HCEC 1CT (cell line): ENCODE results near the gene LRRC55.

Experiments
- DNase-seq: peaks from one replicate; pipeline ENCODE4 v3.0.0-alpha.2; 2017

LRRC55 gene

GRCh38 chr11:57203882-57204480 is 22.2 kb downstream of the LRRC55 start:
- no peak for DNase-seq

DNA sequence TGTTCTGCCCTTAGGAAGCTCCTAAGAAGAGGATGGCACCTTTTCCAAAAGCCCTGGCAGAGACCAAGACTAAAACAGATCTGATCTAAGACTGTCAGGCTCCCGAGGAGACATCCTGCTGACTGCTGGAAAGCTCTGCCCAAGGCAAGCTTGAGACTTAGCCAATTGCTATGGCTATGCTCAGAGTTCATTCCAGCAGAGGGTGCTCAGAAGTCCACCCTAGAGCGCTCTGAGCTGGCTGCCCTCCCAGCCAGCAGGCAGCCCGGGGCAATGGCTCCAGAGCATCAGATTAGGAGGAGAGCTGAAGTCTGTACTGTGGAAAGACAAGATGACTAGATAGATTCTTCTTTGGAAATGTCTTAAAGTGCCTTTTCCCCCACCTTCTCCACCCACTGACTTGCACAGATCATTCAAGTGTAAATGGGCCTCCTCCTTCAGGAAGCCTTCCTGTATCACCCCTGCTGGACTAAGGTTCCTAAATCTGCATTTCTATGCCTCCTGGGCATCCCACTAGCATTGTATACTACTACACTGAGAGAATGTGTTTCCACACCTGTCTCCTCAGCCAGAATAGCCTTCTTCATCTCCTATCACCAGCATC is 23.4 kb downstream of the LRRC55 start:
- peak; percentile 67 for DNase-seq

DNA sequence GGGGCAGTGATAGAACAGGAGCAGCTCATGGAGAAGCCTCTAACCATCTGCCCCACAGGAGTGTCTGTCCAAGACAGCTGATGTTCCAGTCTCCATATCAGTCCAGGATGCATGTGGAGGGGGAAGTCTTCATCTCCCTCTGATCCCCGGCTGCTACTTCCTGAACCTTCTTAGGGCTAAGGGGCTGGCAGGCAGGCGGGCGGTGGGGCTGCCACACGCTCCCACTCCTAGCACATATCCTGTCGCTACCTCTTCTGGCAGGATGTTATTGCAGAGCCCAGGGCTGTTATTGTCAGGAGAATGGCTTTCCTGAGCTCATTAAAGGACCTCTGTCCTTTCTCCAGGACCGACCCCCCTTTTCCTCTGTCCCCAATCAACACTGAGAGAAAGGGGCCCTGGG is 25.4 kb downstream of the LRRC55 start:
- DNase-seq, result no peak

GRCh38 chr11:57210781-57211180 is 29.0 kb downstream of the LRRC55 start:
- no peak for DNase-seq

GRCh38 chr11:57213342-57214097 is 31.8 kb downstream of the LRRC55 start:
- peak; percentile 10 for DNase-seq

GRCh38 chr11:57214098-57214417 is 32.3 kb downstream of the LRRC55 start:
- peak; percentile 35 for DNase-seq

- DNase-seq, result peak; percentile 85
Measured at GRCh38 chr11:57214494-57214893, 32.7 kb downstream of the LRRC55 start.

- DNase-seq, result peak; percentile 29
Measured at GRCh38 chr11:57216463-57216862, 34.7 kb downstream of the LRRC55 start.

DNA sequence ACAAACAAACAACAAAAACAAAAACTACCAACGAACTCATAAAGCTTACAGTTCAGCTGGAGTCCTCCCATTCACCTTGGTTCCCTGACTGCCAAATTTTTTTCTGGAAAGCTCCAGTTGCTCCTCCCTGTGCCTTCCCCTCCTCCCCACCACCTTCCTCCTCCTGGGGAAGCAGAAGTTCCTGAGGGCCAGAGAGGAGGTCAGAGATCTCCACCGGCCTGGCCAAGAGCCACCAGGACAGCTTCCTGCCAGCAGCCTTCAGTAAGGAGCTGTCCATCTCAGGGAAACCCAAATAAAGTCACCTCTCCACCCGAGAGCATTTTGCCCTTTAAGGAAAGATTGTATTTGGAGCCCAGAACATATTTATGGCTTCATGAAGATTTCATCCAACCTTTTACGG is 35.3 kb downstream of the LRRC55 start:
- no peak for DNase-seq

GRCh38 chr11:57219021-57219627 is 37.4 kb downstream of the LRRC55 start:
- peak; percentile 27 for DNase-seq

GRCh38 chr11:57222239-57222638 is 40.5 kb downstream of the LRRC55 start:
- no peak for DNase-seq

DNA sequence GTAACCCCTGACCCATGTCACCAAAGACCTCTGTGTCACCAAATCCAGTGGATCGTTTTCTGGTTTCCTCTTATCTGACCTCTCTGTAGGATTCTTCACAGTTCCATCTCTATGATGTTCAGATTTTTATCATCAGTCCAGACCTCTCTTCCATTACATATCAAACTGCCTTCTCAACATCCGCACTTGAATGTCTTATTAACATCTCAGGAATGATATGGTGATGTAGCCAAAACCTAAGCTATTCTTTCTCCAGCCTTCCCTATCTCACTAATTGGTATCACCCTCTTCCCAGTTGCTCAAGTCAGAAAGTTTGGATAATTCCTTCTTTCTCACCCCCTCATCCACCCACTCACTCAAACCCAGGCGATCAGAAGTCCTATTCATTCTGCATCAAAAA is 41.8 kb downstream of the LRRC55 start:
- DNase-seq, result peak; percentile 40

GRCh38 chr11:57224128-57224527 is 42.4 kb downstream of the LRRC55 start:
- no peak for DNase-seq

DNA sequence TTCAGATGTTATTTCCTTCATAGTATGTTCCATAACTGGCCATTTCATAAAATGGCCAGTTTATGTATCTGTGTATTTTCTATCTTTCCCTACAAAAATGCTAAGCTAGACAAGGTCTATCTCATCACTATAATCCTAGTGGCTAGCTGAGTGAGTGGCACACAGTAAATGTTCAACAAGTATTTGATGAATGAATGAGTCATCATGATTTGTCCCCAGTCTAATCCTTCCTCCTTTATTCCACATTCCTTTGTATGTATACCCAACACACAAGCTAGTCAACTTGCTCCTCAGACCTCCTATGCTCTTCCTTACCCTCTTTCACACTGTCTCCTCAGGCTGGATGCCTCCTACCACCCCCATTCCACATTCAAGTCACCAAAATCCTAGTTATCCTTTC is 42.8 kb downstream of the LRRC55 start:
- peak; percentile 91 for DNase-seq

GRCh38 chr11:57228600-57228999 is 46.8 kb downstream of the LRRC55 start:
- DNase-seq, result no peak

DNA sequence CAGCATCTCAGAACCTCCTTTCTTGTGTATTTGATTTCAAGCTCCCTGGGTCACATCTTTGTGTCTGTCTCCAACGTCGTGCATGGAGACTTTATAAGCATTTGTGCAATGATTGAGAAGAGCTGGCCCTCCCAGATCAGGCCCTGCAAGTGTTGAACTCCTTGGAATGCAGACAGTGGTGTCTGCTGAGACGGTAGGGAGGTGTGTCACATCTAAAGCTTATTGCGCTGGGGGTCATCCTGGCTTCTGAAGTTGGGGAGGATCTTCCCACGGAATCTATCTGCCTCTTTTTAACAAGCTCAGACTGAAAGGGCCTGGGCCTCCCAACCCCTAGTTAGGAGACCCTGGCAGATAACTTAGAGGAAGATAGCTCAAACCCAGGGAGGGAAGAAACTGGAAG is 48.6 kb downstream of the LRRC55 start:
- DNase-seq, result no peak

DNA sequence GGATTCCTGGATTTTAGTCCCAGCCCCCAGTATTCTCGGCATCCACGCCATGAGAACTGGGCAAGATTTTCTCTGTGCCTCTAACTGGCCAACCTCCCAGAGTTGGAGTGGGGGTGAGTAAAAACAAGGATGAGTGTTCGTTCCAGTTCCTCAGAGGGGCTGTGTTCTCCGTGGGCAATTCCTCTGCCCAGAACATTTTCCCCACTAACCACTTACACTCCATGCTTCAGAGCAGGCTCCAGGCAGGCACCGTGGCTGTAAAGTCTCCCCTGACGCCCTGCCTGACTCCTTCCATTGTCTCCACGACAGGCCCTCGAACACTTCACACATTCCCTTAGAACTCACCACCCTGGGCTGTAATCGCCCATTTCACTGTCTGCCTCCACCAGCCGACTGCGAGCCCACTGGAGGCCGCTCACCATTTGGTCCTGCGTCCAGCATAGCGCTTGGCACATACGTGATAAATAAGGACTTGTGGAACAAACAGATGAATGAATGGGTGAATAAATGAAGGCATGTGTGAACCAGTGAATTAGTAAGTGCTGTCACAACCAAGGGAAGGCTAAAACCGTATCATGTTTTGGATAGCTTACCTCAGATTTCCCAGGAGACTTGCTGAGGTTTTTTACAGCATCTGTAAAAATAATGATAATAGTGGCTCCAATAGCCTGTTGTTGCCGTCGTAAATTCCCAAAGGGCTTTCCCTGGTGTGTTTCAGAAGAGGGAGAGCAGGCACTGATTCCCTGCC is 49.2 kb downstream of the LRRC55 start:
- no peak for DNase-seq

DNA sequence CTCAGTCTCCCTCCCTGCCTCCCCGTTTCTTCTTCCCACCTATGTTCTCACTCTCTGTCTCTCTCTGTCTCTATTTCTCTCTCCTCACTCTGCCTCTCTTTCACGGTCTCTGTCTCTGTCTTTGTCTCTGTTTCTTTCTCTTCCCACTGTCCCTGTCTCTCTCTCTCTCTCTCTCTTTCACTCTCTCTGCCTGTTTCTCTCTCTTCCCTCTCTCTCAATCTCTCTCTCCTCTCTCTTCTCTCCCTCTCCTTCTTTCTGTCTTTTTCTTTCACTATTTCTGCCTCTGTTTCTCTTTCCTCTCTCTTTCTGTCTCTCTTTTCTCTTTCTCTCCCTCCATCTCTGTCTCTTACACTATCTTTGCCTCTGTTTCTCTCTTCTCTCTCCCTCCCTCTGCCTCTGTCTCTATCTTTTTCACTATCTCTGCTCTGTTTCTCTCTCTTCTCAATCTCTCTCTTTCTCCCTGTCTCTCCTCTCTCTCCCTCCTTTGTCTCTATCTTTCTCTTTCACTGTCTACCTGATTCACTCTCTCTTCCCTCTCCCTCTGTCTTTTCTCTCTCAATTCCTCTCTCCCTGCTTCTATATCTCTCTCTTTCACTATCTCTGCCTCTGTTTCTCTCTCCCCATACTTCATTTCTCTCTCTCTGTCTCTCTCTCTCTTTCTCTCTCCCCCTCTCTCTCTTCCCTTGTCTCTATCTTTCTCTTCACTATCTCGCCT is 49.9 kb downstream of the LRRC55 start:
- no peak for DNase-seq

GRCh38 chr11:57233702-57234101 is 51.9 kb downstream of the LRRC55 start:
- no peak for DNase-seq

GRCh38 chr11:57235761-57236703 is 54.3 kb downstream of the LRRC55 start:
- no peak for DNase-seq

DNA sequence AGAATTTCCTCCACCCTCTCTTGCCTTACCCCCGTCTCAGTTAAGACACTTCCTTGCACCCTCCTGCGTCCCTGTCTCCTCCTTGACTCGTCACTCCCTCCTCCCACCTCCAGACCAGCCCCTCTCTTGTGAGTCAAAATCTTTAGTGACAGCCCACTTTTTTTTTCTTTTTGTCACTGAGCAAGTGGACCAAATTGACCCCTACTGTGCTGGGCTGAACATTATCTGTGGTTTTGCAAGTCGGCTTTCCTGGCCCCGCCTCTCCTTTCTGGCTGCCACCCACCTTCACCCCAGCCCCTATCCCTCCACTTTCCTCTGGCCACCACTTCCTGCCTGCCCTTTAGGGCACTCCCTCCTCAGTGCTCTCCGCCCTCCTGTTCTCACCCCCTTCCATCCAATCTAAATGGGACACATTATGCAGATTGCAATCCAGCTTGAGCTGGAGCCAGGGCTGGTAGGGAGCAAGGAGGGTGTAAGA is 55.5 kb downstream of the LRRC55 start, which contains the start of gene APLNR:
Gene APLNR, minus strand, starts transcription at position 47 of the 478 bp plus-strand sequence. CDS start 246 bp downstream, outside the sequence.
- no peak for DNase-seq
